ENCODE data around the gene TSPOAP1.
A peak's percentile ranks its signal among the peaks of the same experiment; 100 is the strongest.

The TSPOAP1 gene

DNA sequence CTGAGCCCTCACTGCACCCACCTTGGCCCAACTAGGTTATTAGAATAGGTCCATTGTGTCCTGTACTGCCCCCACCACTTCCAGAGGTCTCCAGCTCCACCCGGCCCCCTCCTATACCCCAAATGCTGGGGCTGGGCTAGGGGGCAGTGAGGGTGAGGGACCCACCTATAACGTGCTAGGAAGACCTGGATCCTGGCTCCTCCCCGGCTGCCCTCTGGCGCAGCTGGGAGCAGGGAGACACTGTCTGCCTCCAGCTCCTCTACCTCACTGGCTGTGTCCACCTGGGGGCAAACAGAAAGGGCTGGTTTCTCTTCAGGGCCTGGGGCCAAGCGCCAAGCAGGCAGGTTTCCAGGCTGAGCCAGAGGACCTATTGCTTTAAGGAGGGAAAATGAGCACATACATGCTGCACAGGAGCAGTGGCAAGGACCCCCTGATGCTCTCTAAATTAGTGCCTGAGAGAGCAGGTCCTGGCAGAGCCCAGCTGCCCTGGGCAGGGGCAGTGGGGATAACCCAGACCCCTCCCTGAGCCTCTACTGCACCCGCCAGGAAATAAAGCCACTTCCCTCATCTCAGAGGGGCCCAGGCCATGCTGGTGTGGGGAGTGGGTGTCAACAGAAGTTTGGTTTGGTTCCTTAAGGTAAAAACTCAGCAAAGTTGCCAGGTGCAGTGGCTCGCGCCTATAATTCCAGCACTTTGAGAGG, 12.2 kb downstream of the TSPOAP1 start:
- no peak for DNase-seq (ENCODE audit: low read depth in 2 of 2)

DNA sequence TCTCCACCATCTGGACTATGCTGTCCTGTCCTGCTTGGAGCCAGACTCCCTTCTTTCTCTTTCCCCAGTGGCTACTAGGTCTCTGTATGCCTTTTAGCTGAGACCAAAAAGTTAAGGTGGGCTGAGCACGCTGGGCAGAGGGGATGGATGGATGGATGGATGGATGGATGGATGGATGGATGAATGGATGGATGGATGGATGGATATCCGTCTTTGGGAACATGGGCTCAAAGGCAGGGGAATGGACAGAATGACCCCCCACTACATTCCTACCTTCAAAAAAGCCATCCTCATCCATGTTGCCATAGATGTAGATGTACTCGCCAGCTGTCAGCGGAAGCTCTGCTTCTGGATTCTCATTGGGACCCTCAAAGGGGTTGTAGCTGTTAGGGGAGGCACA, 12.8 kb downstream of the TSPOAP1 start:
- no peak for DNase-seq (ENCODE audit: low read depth in 2 of 2)

DNA sequence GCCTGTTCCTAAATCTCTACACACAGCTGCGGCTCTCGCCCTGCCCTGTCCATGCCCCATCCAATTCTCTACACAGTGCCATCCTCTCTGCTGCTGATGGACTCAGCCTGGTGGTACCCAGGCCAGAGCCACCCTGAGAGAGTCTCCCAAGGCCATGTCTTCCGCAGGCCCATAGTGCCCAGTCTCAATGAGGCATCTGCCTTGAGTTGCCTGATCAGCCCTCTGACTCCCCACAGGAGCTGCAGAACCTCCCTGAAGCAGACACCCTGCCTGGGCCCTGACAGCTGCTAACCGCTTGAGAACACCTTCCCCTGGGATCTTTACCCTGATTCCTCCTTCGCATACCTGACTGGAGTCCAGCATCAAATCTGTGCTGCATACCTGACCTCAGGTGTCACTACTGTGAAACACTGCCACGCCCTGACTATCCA, 13.3 kb downstream of the TSPOAP1 start:
- DNase-seq (ENCODE audit: low read depth in 2 of 2): no peak

DNA sequence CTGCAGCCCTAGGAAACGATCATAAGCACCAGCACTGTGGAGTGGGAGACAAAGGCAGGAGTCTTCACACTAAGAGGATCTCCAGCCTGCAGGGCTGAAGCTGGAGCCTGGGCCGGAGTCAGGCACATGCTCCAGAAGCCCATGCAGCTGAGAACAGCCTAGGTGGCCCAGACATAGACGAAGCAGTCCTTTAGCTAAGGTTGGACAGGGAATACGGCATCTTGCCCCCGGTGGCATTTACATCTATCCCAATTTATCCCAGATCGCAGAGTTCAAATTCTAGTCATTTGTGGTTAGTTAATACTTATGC, 13.9 kb downstream of the TSPOAP1 start:
- no peak for DNase-seq (ENCODE audit: low read depth in 2 of 2)

DNA sequence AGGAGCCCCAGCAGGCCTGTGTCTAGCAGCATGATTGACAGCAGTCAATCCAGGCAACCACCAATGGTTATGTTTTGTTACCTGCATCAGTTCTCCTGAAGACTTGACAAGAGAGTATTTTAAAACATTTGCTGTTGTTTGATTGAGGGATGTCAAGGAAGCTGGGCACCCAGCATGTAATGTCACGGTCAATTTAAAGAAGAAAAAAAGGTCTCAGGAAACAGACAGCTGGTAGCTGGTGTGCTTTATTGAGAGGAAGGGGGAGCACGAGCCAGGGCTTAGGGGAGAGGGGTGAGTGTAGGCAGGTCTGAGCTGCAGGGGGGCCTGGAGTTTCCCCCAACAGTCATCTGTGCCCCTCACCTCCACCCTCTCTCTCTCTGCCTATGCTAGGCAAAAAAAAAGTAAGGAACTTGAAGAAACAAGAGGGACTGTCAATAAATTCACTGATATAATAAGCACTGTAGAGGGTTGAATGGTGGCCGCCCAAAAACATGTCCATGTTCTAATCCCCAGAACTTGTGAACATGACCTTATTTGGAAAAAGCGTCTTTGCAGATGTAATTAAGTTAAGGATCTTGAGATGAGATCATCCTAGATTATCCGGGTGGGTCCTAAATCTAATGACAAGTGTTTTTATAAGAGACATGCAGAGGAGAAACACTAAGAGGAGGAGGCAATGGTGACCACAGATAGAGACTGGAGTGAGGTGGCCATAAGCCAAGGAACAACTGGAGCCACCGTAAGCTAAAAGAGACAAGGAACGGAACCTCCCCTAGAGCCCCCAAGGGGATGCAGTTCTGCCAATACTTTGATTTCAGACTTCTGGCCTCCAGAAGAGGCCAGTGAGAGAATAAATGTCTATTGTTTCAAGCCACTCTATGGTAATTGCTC, 14.5 kb downstream of the TSPOAP1 start:
- no peak for DNase-seq (ENCODE audit: low read depth in 2 of 2)

DNA sequence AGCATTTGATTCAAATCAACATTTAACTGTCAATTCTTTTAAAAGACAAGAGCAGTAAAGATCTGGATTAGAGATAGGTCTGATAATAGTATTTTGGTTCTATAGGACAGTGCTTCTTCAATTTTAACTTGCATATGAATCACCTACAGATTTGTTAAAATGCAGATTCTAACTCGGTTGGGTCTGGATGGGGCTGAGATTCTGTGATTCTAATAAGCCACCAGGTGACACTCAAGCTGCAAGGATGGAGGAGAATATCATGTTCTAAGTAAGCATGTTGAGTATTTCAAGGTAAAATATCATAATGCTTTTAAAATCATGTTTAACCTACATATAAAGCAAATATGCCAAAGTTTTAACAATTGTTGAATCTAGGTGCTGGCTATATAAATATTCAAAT, 15.8 kb downstream of the TSPOAP1 start:
- no peak for DNase-seq (ENCODE audit: low read depth in 2 of 2)

DNA sequence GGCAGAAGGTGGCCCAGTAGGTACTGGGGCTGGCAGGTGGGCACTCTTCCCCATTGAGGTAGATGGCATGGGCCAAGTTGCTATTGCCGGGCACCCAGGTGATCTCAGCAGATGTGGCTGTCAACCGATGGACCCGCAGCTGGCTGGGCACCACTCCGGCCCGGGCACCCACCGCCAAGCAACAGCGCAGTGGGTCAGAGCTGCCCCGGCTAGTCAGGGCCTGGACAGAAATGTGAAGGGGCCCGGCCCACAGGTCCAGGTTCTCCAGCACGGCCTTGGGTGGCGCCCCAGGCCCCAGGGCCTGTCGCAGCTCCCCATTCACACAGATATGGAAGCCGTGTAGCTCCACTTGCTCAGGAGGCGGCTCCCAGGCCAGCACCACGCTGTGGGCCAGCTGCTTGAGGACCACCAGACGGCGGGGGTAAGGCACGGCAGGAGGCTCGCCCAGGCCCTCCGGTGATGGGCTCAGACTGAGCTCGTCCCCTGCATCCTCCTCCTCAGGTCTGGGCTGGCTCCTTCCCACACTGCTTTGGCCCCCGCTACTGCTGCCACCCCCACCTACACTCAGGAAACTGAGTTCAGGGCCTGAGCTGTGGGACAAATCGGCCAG, 16.5 kb downstream of the TSPOAP1 start:
- no peak for DNase-seq (ENCODE audit: low read depth in 2 of 2)

DNA sequence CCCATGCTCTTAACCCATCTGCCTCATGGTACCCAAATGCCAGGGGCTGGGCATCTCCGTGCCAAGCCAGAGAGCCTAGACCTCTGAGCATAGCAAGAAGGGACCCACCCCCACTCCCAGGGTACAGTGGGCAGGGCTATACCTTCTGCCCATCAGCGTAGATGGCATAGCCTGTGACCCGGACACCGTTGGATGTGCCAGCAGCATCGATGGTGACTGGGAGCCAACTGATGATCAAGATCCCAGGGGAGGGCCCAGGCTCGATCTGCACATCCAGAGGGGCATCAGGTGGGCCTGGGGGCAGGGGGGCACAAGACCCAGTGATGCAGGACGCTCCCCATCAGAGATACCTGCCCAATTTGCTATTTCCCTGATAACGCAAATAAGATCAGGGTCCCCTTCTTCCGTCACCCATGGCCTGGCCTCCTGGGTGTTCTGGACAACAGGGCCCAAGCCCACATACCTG, 17.1 kb downstream of the TSPOAP1 start:
- DNase-seq (ENCODE audit: low read depth in 2 of 2): no peak

DNA sequence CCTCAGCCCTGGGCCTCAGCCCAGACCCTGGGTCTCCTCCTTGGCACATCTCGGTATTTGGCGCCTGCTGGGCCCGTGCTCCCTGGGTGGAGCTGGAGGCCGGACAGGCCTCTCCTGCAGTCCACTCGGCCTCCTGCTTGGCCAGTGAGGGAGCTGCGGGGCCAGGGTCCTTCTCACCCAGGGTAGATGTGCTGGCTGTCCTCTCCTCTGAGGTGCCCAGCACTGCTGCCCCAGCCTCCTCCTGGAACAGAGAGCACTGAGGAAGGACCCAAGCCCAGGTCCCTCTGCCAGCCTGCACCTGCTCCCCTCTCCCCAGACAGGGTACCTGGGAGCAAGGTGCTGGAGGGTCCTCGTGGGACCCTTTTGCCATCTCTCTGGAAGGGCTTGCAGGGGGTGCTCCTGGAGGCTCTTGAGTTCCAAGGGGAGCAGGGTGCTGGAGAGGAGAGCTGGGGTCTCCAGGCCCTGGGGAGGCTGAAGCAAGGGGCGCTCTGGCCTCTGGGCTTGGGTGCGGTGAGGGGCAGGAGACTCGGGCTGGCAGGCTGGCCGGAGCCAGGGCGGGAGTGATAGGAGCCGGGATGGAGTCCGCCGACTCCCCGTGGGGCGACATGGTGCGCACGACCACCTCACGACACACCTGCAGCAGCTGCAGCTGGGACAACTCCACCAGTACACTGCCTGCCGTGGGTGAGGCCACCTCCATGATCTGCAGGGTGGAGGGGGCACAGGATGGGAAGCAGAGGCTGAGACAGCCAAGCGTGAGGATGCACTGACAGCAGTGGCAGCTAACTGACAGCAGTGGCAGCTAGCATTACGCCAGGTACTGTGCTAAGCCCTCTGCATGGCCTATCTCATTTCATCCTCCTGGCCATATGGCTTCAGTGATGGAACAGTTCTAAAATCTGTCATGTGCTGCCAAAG, 17.8 kb downstream of the TSPOAP1 start:
- no peak for DNase-seq (ENCODE audit: low read depth in 2 of 2)

DNA sequence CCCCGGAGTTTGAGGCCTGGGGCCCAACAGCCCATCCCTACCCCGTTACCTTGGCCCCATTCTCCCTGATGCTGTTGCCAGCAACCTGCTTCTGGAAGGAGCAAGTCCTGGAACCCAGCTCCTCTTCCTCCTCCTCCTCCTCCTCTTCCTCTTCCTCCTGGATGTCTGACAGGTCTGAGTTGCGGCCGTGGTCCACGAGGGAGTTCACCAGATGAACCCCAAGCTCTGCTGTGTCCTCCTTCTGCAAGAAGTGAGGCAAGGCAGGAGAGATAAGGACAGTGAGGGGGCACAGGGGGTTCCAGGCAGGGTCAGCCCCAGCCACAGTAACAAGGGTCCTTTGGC, 18.7 kb downstream of the TSPOAP1 start:
- DNase-seq (ENCODE audit: low read depth in 2 of 2): no peak

DNA sequence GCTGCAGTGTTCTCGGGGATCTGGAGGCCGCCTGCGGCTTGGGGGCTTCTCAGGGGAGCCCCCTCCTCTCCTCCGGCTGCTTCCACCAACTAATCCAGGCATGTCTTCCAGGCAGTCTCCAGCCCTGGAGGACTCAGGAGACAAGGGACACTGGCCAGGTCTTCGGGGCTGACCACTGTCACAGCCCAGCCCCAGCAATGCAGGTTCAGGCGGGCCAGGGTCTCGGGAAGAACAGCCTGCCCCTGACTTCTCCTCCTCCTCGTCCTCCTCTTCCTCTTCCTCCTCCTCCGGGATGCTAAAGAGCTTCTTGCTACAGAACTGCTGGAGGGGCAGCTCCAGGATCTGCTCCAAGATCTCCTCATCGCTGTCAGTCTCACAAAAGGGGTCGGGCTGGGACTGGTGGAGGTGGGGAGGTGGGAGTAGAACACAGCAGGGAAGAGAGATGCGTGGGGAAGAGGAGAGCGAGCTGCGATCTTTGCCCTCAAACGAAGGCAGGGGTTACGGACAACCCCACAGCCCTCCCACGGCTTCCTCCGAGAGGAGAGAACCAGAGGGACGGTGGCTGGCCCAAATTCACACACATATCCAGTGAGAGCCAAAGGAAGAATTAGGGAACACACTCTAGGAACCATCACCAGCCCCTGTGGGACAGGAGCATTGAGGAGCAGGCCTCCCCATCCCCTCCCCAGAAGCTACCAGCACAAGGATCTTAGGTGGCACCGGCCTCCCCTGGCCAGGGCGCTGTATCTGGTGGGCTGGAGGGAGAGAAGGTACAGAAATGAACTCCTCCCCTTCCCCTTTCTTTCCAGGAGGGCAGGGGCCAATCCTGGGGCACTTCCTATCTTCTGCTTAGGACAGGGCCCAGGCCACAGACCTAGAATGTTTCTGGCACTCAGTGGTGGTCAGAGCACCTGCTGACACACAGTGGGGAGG, 19.3 kb downstream of the TSPOAP1 start:
- DNase-seq (ENCODE audit: low read depth in 2 of 2): no peak

DNA sequence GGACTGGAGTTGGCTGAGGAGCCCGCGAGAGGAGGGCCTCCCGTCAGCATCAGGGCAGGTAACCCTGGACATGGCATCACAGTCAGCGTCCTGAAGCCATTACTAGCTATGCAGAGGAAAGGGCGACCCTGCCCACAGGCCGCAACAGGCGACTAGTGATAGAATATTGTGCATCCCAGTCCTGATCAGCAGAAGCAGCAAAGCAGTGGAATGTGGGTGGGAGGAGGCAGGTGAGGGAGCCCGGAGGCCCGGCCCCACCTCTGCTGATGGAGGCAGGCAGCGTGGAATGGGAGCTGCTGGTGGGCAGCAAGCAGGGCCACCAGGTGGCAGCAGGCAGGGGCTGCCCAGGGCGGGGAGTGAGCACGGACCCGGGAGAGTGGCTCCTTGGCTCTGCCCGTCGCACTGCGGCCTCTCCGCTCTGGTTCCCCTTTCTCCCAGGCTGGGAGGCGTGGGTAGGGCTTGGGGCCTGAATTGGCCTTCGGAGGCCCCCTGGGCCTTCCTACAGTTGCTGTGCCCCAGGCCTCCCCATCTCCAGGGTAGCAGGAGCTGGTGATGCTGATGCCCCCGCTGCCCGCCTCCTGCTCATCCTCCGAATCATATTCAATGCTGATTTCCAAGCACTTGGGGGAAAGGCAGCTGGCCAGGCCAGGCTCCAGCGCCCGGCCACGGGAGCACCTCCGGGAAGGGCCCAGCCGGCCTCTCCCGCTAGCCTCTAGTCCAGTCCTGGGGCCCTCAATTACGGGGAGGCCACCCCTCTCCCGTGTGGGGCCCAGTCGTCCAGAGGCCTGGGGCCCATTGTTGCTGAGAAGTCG, 20.2 kb downstream of the TSPOAP1 start:
- no peak for DNase-seq (ENCODE audit: low read depth in 2 of 2)

DNA sequence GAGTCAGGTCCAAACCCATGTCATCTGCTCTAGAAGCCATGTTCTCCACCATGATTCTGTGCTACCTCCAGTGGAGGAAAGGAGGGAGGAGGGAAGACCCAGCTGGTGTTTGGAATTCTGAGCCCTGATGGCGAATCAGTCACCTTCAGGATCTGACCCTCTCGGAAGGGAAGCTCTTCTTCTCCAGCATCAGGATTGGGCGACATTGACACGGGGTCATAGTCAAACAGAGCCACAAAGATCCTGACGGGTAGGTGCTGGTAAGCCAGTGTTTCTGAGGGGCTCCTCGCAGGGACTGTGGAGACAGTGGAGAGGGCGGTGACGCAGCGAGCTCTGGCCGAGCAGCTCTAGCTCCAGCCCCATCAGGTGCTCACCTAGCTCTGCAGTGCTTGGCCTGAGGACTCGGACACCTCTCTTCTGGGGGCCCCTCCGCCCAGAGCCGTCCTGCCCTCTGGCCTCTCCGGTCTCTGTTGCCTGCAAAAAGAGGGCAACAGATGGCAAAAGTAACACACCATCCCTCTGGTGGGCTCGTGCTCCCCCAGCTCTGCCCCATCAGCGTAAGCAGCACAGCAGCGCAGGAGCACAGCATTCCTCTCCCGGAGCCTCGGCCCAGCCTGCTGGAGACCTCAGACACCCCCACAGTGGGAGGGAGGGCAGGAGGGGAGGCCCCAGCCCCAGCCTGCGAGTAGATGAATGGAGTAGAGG, 21.0 kb downstream of the TSPOAP1 start:
- DNase-seq (ENCODE audit: low read depth in 2 of 2): no peak

DNA sequence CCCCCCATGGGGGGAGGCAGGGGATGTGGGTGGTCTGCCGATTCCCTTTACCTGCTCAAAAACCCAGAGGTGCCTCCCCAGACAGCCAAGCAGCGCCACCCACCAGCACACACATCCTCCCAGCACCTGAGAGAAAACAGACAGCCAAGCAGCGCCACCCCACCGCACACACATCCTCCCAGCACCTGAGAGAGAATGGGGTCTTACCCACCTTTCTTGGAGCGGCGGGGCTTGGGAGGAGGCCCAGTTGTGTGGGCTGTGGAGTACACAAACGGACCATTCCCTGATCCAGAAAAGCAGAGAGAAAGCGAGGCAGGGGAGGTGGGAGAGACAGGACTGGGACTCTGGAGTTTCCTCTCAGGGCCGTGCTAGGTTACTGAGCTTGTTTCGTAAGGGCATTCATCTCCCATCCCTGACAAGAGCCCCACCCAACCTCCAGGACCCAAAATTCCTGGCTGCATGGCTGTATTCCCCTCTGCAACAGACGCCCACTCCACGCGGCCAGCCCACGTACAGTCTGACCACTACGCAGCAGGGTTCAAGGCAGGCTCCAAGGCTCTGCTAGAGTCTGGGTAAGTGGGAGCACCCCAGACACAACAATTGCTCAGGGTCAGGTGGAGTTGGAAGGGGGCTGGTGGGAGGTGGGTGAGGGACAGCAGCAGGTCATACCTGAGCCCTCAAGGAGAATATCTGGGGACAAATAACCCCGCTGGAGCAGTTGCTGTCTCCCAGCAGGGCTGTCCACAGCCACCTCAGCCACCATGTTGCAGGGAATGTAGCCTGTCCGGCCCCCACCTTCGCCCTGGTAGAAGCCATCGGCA, 22.3 kb downstream of the TSPOAP1 start:
- no peak for DNase-seq (ENCODE audit: low read depth in 2 of 2)

DNA sequence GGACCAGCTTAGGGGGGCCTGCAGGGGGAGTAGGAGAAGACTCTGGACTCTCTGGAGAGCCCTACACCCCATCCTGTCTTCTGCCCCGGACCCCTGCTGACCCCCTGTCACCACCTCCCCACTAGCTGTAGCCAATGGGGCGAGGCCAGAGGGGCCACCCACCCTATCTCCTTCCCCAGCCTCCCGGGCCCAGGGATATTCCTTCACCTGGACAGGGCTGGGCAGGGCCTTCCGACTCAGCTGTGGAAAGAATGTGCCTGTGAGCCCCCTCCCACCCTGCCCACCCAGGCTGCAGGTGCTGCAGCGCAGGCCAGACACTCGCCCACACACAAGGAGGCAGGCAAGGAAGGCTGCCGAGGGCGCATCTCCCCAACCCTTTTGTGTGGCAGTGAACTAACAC, 23.0 kb downstream of the TSPOAP1 start:
- DNase-seq (ENCODE audit: low read depth in 2 of 2): no peak

DNA sequence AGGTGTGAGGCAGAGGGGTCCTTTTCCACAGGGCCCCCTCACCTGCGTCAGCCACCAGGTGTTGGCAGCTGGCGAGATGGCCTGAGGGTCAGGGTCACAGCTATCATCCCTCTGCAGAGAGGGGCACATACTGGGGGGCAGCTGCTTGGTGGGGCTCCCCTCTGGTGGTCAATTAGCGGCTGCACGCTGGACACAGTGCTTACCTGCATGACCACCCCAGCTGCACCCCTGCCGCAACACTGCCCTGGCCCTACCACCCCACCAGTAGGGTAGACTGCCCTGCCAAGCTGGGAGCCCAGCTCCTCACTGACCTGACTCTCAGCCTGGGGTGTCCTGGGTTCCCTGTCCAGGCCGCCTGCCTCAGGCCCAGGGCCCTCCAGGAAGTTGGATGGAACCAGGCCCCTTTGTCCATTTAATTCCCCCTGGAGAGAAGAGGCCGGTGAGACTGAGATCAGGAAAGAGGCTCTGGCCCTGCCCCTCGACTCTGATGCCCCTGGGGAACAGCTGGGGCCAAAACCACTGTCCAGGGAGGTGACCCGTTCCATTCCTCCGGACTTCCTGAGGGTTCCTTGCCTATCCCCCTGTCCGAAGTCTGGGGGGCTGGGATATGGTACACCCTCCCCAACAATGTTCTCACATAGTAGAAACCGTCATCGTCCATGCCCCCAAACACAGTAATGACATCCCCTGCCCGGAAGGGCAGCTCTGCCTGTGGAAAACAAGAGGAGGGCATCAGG, 23.7 kb downstream of the TSPOAP1 start:
- no peak for DNase-seq (ENCODE audit: low read depth in 2 of 2)

DNA sequence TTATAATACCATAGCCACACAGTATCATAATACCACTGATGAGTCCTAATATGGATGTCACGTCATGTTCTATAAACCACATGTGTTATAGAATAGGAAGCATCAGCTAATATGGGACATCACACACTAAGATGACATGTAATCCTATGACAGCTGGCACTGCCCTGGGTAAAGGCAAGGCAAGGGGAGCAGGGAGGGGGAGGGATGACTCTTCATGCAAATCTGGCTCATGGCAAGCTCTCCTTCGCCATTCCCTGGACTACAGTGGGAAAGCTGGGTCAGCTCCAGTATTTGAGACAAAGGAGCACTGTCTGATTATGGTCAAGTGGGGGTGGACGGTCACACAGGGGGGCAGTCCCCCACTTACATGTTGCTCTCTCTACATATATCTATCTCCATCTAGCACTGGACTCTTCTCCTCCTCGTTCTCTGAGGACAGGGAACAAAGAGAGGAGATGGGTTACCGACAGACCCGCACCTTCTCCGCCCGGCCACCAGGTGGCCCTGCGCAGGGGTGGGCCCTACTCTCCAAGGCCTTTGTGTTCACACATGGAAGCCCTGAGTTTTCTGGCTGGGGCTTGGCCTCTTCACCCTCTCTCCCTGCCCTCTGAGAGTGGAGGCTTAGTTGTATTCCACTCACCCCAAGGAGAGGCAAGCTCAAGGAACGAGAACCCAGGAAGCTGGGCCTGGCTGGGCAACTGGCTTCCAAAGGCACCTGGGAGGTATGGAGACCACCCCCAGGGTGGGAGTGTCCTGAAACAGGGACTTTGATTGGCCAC, 24.4 kb downstream of the TSPOAP1 start:
- peak; percentile 33 to 43 for DNase-seq (ENCODE audit: low read depth in 2 of 2)

All from stimulated activated CD4-positive, alpha-beta T cell treated with anti-CD3 and anti-CD28 coated beads, Interleukin-12 subunit alpha, Interleukin-12 subunit beta, amount 100 ng/mL, for 24 hours (primary cell).